HepG2 (cell line): ENCODE data around the gene SPATA46. TPM values are rescaled to one million over a fixed set of nuclear protein-coding genes. Genes with fewer than 3 reads are reported as not detected.

ENCODE experiments used
- ATAC-seq: fragments of 200-7000 bp; cut with Tn5 transposase; 3 replicates; pipeline ENCODE4 v1.9.1; 2020; ENCODE audit warnings: mild to moderate bottlenecking, moderate library complexity
- BruUV-seq: library from RNA; stranded (reverse); fragments of 400-500 nt; replicated peaks from 2 replicates; lab custom pipeline; 2021; lab: Mats Ljungman, UMichigan
- CTCF ChIA-PET: fragments of 300-600 bp; formaldehyde crosslinking; extraction: SDS; loops from one replicate; lab custom pipeline; 2021; ENCODE audit warnings: low total read pairs, inconsistent platforms, low intra/inter-chr PET ratio; lab: Yijun Ruan, JAX
- POLR2A ChIA-PET: fragments of 350-600 bp; sonication (Branson Sonifier 250); formaldehyde crosslinking; loops from one replicate; lab custom pipeline; 2020; ENCODE audit warnings: antibody characterized with exemption, inconsistent platforms; lab: Yijun Ruan, JAX
- DNase-seq: peaks from one replicate; pipeline ENCODE4 v3.0.0-alpha.2; 2015; ENCODE audit warnings: low spot score
- FAIRE-seq: peaks from 3 replicates; lab custom pipeline; 2011; peaks lifted over from hg19 to GRCh38; lab: Jason Lieb, UNC
- H2AFZ ChIP-seq: one replicate; pipeline ENCODE4 v1.6.1; 2011; ENCODE audit warnings: low read length, inconsistent platforms
- H3K27ac ChIP-seq: fragments of 300-600 bp; 3 replicates; pipeline ENCODE4 v1.8.0; 2011; ENCODE audit warnings: mixed run types, mild to moderate bottlenecking, mixed read lengths, low read length, inconsistent platforms; ENCODE audit not compliant: insufficient read depth; ENCODE audit errors: extremely low read length
- H3K27me3 ChIP-seq, 2 experiments: fragments of 200-600 bp in 1 of 2; 2 replicates in 1 of 2; 3 replicates in 1 of 2; pipeline versions ENCODE4 v1.6.0 to v1.8.0; 2011; ENCODE audit warnings: low read length in 2 of 2, mild to moderate bottlenecking in 2 of 2, moderate library complexity in 2 of 2, inconsistent platforms in 1 of 2; ENCODE audit not compliant: insufficient read depth in 2 of 2, control insufficient read depth in 1 of 2
- H3K36me3 ChIP-seq, 2 experiments: fragments of 200-600 bp in 1 of 2; replicated peaks in 1 of 2; 2 replicates in 1 of 2; 3 replicates in 1 of 2; pipeline versions ENCODE4 v1.5.1 to v1.8.0; 2011; ENCODE audit warnings: low read length in 2 of 2, inconsistent platforms in 1 of 2; ENCODE audit not compliant: insufficient read depth in 2 of 2, control insufficient read depth in 1 of 2
- H3K4me1 ChIP-seq: 2 replicates; pipeline ENCODE4 v1.5.1; 2012; ENCODE audit warnings: low read length, inconsistent platforms; ENCODE audit not compliant: insufficient read depth
- H3K4me2 ChIP-seq: 2 replicates; pipeline ENCODE4 v1.6.0; 2011; ENCODE audit warnings: low read depth, low read length, inconsistent platforms
- H3K4me3 ChIP-seq, 3 experiments: fragments of 200-600 bp in 1 of 3; sonication (generic), shearing (Covaris generic) in 1 of 3; replicated peaks in 1 of 3; 2 replicates each; pipeline ENCODE4 v1.5.1; 2011 to 2016; ENCODE audit warnings: low read length in 3 of 3, inconsistent platforms in 2 of 3, low read depth in 2 of 3, mild to moderate bottlenecking in 2 of 3, control low read depth in 1 of 3, mixed read lengths in 1 of 3; ENCODE audit not compliant: insufficient read depth in 1 of 3
- H3K79me2 ChIP-seq: one replicate; pipeline ENCODE4 v1.6.1; 2011; ENCODE audit warnings: low read length, inconsistent platforms; ENCODE audit not compliant: insufficient read depth
- H3K9ac ChIP-seq: 2 replicates; pipeline ENCODE4 v1.6.0; 2011; ENCODE audit warnings: mild to moderate bottlenecking, low read depth, low read length, inconsistent platforms; ENCODE audit not compliant: insufficient read depth
- H3K9me3 ChIP-seq: 2 replicates; pipeline ENCODE4 v1.5.1; 2012; ENCODE audit warnings: mild to moderate bottlenecking, low read length
- H4K20me1 ChIP-seq: 2 replicates; pipeline ENCODE4 v1.6.0; 2011; ENCODE audit warnings: inconsistent platforms, mild to moderate bottlenecking, low read length, moderate library complexity; ENCODE audit not compliant: insufficient read depth
- AHR ChIP-seq: IDR thresholded peaks from 2 replicates; pipeline ENCODE4 v1.6.1; 2018; ENCODE audit warnings: missing genetic modification reagents, missing compliant biosample characterization
- FOXP1 ChIP-seq, 2 experiments: fragments of 450-650 bp in 1 of 2; IDR thresholded peaks; 2 replicates each; pipeline ENCODE4 v1.6.1; 2017 to 2018; ENCODE audit warnings: antibody characterized with exemption in 1 of 2
- KDM1A ChIP-seq: IDR thresholded peaks from 2 replicates; pipeline ENCODE4 v1.6.1; 2016; ENCODE audit warnings: missing compliant biosample characterization
- NR2F6 ChIP-seq, 2 experiments: IDR thresholded peaks; 2 replicates each; pipeline ENCODE4 v1.6.1; 2016; ENCODE audit warnings: antibody characterized with exemption in 1 of 2, mild to moderate bottlenecking in 1 of 2
- SNRNP70 ChIP-seq: fragments of 200-400 bp; formaldehyde crosslinking; IDR thresholded peaks from 2 replicates; pipeline ENCODE4 v1.6.1; 2017; ENCODE audit warnings: mild to moderate bottlenecking, low read depth, low read length, moderate library complexity
- ZNF10 ChIP-seq: sonication (generic); formaldehyde crosslinking; IDR thresholded peaks from 2 replicates; pipeline ENCODE4 v1.4.0; 2020; ENCODE audit warnings: mild to moderate bottlenecking, low read depth, missing genetic modification reagents, borderline replicate concordance
- WGBS: methylation state at CpG from one replicate; pipeline ENCODE4 v1.1.6; 2017; ENCODE audit warnings: low lambda C conversion rate; 5-methylcytosine and 5-hydroxymethylcytosine counted together
- in situ Hi-C: cut with HindIII; loops from 2 replicates; pipeline ENCODE4 v1.10.0; 2017; ENCODE audit warnings: low pct_unique_long_range_greater_than_20kb; ENCODE audit not compliant: extremely low pct_ligation_motif_present
- intact Hi-C: fragments of 100-400 bp; cut with micrococcal nuclease; formaldehyde crosslinking; loops from one replicate; pipeline ENCODE4 v1.10.0; 2022; ENCODE audit not compliant: unreplicated experiment
- polyA plus RNA-seq, 8 experiments: library from polyadenylated mRNA; depleted of rRNA in 3 of 8; stranded (reverse) in 7 of 8; unstranded in 1 of 8; fragments of >200 nt; fragmentation: Illumina TruSeq in 4 of 8; extraction: Trizol in 4 of 8; gene quantifications; 2 replicates each; pipeline versions ENCODE4 v1.2.1 to v1.2.3, GENCODE V29; 2011 to 2016; ENCODE audit warnings: low read depth in 4 of 8, missing spikeins in 1 of 8, mixed read lengths in 1 of 8; ENCODE audit not compliant: insufficient read depth in 1 of 8
- total RNA-seq, 5 experiments: library from RNA; depleted of rRNA; stranded (reverse); fragments of >200 nt; fragmentation: Illumina TruSeq; extraction: Trizol; gene quantifications; 2 replicates each; pipeline ENCODE4 v1.2.3, GENCODE V29; 2016; ENCODE audit warnings: low read depth in 1 of 5
- TF ChIP-seq, protein P1 (sequence below): sonication (generic); formaldehyde crosslinking; IDR thresholded peaks from 2 replicates; pipeline ENCODE4 v1.5.1; 2020; ENCODE audit warnings: mild to moderate bottlenecking, missing genetic modification reagents, moderate library complexity
- TF ChIP-seq, protein P2 (sequence below): IDR thresholded peaks from 2 replicates; pipeline ENCODE4 v1.6.1; 2018; ENCODE audit warnings: missing genetic modification reagents
- TF ChIP-seq, protein P3 (sequence below): sonication (generic); formaldehyde crosslinking; IDR thresholded peaks from 2 replicates; pipeline ENCODE4 v1.5.0; 2020; ENCODE audit warnings: mild to moderate bottlenecking, missing genetic modification reagents
- TF ChIP-seq, protein P4 (sequence below): sonication (generic); formaldehyde crosslinking; IDR thresholded peaks from 2 replicates; pipeline ENCODE4 v1.9.0; 2021; ENCODE audit warnings: missing genetic modification reagents, borderline replicate concordance

Gene SPATA46
- total and polyA plus RNA-seq, 2 of the 13 experiments (the other 11 are each of a cell fraction or from before 2014, with no cell fraction given), result not detected

DNA sequence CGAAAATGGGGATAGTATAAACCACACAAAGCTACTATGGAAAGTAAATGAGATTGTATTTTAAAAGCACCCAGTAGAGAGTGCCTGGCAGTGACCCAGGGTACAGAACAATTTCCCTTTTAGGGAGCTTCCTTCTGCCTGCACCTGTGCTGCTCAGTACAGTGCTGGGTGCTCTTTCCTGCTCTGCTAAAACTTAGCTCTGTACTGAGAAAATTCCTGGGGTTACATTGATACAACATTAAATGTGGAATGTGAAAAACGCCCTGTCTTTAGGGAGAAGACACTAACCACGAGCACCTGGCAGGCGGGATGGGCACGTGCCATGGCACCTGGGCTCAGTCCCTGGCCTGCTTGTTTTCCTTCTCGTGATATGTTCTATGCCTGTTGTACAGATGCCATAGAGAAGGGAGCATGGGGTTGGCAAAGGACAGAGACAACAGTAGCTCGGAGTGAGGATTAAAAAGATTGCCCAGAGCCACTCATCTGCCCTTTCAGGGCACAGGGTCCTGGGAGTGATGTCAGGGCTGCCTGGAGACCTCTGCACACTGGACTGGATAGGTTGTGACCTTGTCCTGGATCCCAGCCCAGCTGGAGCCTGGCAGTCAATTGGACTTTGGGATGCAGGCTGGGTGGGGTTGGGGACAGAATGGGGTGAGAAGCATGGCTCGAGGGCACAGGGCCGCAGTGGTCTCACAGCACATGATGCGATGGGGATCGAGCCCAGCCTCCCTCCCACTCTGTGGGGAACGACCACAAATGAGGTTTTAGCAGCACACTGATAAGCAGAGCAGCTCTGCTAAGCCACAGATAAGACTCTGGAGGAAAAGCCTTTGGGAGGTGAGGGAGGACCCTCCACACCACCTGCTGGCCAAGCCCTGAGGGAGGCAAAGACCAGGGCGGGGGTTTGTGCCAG lies 4.2 kb downstream of the SPATA46 start (continued):
- TF ChIP-seq, protein P1, sequence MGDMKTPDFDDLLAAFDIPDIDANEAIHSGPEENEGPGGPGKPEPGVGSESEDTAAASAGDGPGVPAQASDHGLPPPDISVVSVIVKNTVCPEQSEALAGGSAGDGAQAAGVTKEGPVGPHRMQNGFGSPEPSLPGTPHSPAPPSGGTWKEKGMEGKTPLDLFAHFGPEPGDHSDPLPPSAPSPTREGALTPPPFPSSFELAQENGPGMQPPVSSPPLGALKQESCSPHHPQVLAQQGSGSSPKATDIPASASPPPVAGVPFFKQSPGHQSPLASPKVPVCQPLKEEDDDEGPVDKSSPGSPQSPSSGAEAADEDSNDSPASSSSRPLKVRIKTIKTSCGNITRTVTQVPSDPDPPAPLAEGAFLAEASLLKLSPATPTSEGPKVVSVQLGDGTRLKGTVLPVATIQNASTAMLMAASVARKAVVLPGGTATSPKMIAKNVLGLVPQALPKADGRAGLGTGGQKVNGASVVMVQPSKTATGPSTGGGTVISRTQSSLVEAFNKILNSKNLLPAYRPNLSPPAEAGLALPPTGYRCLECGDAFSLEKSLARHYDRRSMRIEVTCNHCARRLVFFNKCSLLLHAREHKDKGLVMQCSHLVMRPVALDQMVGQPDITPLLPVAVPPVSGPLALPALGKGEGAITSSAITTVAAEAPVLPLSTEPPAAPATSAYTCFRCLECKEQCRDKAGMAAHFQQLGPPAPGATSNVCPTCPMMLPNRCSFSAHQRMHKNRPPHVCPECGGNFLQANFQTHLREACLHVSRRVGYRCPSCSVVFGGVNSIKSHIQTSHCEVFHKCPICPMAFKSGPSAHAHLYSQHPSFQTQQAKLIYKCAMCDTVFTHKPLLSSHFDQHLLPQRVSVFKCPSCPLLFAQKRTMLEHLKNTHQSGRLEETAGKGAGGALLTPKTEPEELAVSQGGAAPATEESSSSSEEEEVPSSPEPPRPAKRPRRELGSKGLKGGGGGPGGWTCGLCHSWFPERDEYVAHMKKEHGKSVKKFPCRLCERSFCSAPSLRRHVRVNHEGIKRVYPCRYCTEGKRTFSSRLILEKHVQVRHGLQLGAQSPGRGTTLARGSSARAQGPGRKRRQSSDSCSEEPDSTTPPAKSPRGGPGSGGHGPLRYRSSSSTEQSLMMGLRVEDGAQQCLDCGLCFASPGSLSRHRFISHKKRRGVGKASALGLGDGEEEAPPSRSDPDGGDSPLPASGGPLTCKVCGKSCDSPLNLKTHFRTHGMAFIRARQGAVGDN (CRISPR knock-in tag), result peak; percentile 40
- TF ChIP-seq NR2F6 (IDR thresholded peaks at IDR 0.05) (no peak), NR2F6 (CRISPR knock-in tag; IDR thresholded peaks at IDR 0.05) (peak; percentile 36; the same call in 1 of the 2 replicates)
- TF ChIP-seq, protein P2, sequence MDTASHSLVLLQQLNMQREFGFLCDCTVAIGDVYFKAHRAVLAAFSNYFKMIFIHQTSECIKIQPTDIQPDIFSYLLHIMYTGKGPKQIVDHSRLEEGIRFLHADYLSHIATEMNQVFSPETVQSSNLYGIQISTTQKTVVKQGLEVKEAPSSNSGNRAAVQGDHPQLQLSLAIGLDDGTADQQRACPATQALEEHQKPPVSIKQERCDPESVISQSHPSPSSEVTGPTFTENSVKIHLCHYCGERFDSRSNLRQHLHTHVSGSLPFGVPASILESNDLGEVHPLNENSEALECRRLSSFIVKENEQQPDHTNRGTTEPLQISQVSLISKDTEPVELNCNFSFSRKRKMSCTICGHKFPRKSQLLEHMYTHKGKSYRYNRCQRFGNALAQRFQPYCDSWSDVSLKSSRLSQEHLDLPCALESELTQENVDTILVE (CRISPR knock-in tag), result no peak

DNA sequence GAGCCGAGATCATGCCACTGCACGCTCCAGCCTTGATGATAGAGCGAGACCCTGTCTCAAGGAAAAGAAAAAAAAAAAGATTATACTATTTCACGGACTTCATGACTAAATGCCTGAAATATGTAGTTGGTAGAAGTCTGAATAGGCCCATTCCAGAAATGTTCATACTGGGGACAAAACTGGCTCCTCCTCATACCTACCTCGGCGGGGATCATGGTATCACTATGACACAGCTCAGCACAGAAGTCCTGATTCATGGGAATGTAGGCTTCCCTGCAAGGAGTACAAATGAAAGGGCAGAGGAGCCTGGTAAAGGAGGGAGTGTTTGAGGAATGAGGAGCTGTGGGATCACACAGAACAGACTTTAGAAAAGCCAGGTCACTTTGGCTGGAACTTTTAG lies 5.0 kb downstream of the SPATA46 start:
- no peak for ATAC-seq
- in situ Hi-C loops (no loop called here), intact Hi-C loops (no loop called here)
- no peaks in the 10 kb centered on the region for H3K9me3 ChIP-seq
- H4K20me1 ChIP-seq, result no peaks in the 10 kb centered on the region
- DNase-seq, result no peak
- peaks cover 9 to 21% of the 10 kb centered on the region in 2 experiments; a peak in 4 of 5 replicates for H3K36me3 ChIP-seq
- peaks cover 10% of the 10 kb centered on the region for H3K4me1 ChIP-seq
- H3K79me2 ChIP-seq, result no peaks in the 10 kb centered on the region
- no peaks in the 10 kb centered on the region for H3K27me3 ChIP-seq
- WGBS, result 94% methylated on average over 6 of the region's 6 CpGs
- BruUV-seq, result no TSS peak
- ChIA-PET POLR2A (no interaction called here), CTCF (no interaction called here)
- H3K4me2 ChIP-seq, result no peak overlapping the region
- H3K9ac ChIP-seq, result no peak overlapping the region
- H3K4me3 ChIP-seq, result no peak overlapping the region
- no peak for FAIRE-seq
- no peak overlapping the region for H2AFZ ChIP-seq
- H3K27ac ChIP-seq, result no peak overlapping the region
- TF ChIP-seq SNRNP70 (no peak), AHR (CRISPR knock-in tag) (no peak), KDM1A (no peak), ZNF10 (CRISPR knock-in tag) (no peak), FOXP1 (IDR thresholded peaks at IDR 0.05) (no peak), FOXP1 (CRISPR knock-in tag; IDR thresholded peaks at IDR 0.05) (no peak)
- TF ChIP-seq, protein P3, sequence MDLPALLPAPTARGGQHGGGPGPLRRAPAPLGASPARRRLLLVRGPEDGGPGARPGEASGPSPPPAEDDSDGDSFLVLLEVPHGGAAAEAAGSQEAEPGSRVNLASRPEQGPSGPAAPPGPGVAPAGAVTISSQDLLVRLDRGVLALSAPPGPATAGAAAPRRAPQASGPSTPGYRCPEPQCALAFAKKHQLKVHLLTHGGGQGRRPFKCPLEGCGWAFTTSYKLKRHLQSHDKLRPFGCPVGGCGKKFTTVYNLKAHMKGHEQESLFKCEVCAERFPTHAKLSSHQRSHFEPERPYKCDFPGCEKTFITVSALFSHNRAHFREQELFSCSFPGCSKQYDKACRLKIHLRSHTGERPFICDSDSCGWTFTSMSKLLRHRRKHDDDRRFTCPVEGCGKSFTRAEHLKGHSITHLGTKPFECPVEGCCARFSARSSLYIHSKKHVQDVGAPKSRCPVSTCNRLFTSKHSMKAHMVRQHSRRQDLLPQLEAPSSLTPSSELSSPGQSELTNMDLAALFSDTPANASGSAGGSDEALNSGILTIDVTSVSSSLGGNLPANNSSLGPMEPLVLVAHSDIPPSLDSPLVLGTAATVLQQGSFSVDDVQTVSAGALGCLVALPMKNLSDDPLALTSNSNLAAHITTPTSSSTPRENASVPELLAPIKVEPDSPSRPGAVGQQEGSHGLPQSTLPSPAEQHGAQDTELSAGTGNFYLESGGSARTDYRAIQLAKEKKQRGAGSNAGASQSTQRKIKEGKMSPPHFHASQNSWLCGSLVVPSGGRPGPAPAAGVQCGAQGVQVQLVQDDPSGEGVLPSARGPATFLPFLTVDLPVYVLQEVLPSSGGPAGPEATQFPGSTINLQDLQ (CRISPR knock-in tag), result no peak
- TF ChIP-seq, protein P4, sequence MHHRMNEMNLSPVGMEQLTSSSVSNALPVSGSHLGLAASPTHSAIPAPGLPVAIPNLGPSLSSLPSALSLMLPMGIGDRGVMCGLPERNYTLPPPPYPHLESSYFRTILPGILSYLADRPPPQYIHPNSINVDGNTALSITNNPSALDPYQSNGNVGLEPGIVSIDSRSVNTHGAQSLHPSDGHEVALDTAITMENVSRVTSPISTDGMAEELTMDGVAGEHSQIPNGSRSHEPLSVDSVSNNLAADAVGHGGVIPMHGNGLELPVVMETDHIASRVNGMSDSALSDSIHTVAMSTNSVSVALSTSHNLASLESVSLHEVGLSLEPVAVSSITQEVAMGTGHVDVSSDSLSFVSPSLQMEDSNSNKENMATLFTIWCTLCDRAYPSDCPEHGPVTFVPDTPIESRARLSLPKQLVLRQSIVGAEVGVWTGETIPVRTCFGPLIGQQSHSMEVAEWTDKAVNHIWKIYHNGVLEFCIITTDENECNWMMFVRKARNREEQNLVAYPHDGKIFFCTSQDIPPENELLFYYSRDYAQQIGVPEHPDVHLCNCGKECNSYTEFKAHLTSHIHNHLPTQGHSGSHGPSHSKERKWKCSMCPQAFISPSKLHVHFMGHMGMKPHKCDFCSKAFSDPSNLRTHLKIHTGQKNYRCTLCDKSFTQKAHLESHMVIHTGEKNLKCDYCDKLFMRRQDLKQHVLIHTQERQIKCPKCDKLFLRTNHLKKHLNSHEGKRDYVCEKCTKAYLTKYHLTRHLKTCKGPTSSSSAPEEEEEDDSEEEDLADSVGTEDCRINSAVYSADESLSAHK, result no peak
